Panc1 (cell line): ENCODE measurements around the gene BARX2.

Source experiments
- CTCF ChIP-seq: fragments of 450-650 bp; IDR thresholded peaks from 2 replicates; pipeline ENCODE4 v1.5.1; 2017; ENCODE audit warnings: mild to moderate bottlenecking
- POLR2AphosphoS5 ChIP-seq: IDR thresholded peaks from 2 replicates; pipeline ENCODE4 v1.6.1; 2012; ENCODE audit warnings: mild to moderate bottlenecking, low read depth, low read length, moderate library complexity
- REST ChIP-seq, 2 experiments: IDR thresholded peaks; 2 replicates each; pipeline ENCODE4 v1.6.1; 2011 to 2012; ENCODE audit warnings: low read depth in 2 of 2, control low read depth in 1 of 2, low read length in 1 of 2, mild to moderate bottlenecking in 1 of 2, moderate library complexity in 1 of 2; ENCODE audit not compliant: insufficient read depth in 1 of 2
- TCF7L2 ChIP-seq: IDR thresholded peaks from 2 replicates; pipeline ENCODE4 v1.6.1; 2011; ENCODE audit warnings: mild to moderate bottlenecking, low read depth, low read length, inconsistent platforms

GRCh38 chr11:129396454-129396853, 20.8 kb downstream of the BARX2 start:
- TF ChIP-seq CTCF = no peak
- no peak for TF ChIP-seq REST (IDR thresholded peaks at IDR 0.05; ENCODE audit: insufficient read depth in 1 of 2, low read depth in 2 of 2, low read length in 1 of 2)
- no peak for TF ChIP-seq POLR2AphosphoS5
- no peak for TF ChIP-seq TCF7L2
